ENCODE measurements around the gene GALNT15. TPM values are rescaled to one million over a fixed set of nuclear protein-coding genes. Genes with fewer than 3 reads are reported as not detected.

The GALNT15 gene
- polyA plus RNA-seq, 1 donor (not counting 4 experiments of a cell fraction or from before 2014, with no cell fraction given) = not detected

GRCh38 chr3:16236856-16237393 is 62.4 kb downstream of the GALNT15 start:
- Histone ChIP-seq H3K79me2 (ENCODE audit: control insufficient read depth, insufficient read depth, low read length) (no peaks in the 10 kb centered on the region), H3K36me3 (ENCODE audit: control insufficient read depth in 2 of 2, extremely low read depth in 1 of 2, insufficient read depth in 2 of 2, low read length in 2 of 2) (no peaks in the 10 kb centered on the region), H3K4me2 (ENCODE audit: control insufficient read depth, extremely low read depth, insufficient read depth, low read depth, low read length) (no peak overlapping the region), H3K9me1 (ENCODE audit: control insufficient read depth, extremely low read depth, insufficient read depth, low read length) (no peaks in the 10 kb centered on the region), H3K27ac (ENCODE audit: control insufficient read depth, insufficient read depth, low read length) (no peak overlapping the region), H3K9me3 (ENCODE audit: control insufficient read depth, low read depth, low read length) (no peaks in the 10 kb centered on the region), H3K4me3 (ENCODE audit: control insufficient read depth in 2 of 3, extremely low read depth in 1 of 3, insufficient read depth in 2 of 3, low read depth in 1 of 3, low read length in 3 of 3) (no peak overlapping the region), H3K27me3 (ENCODE audit: control insufficient read depth, extremely low read depth, insufficient read depth, low read length) (no peaks in the 10 kb centered on the region), H3K4me1 (ENCODE audit: control insufficient read depth, extremely low read depth, insufficient read depth, low read length) (peaks cover 5% of the 10 kb centered on the region), H4K20me1 (ENCODE audit: control insufficient read depth, extremely low read depth, insufficient read depth, low read length) (no peaks in the 10 kb centered on the region), H2AFZ (ENCODE audit: control insufficient read depth, low read length) (no peak overlapping the region), H3K9ac (ENCODE audit: control insufficient read depth, extremely low read depth, insufficient read depth, low read length) (no peak overlapping the region)
- no peak for TF ChIP-seq EZH2 (IDR thresholded peaks at IDR 0.05; ENCODE audit: low read length)
- TF ChIP-seq, protein P1, sequence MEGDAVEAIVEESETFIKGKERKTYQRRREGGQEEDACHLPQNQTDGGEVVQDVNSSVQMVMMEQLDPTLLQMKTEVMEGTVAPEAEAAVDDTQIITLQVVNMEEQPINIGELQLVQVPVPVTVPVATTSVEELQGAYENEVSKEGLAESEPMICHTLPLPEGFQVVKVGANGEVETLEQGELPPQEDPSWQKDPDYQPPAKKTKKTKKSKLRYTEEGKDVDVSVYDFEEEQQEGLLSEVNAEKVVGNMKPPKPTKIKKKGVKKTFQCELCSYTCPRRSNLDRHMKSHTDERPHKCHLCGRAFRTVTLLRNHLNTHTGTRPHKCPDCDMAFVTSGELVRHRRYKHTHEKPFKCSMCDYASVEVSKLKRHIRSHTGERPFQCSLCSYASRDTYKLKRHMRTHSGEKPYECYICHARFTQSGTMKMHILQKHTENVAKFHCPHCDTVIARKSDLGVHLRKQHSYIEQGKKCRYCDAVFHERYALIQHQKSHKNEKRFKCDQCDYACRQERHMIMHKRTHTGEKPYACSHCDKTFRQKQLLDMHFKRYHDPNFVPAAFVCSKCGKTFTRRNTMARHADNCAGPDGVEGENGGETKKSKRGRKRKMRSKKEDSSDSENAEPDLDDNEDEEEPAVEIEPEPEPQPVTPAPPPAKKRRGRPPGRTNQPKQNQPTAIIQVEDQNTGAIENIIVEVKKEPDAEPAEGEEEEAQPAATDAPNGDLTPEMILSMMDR (optimal IDR thresholded peaks at IDR 0.05 in 1 of 3, IDR thresholded peaks at IDR 0.05 in 1 of 3, conservative IDR thresholded peaks at IDR 0.05 in 1 of 3; ENCODE audit: extremely low read depth in 1 of 3, insufficient read depth in 2 of 3, low read length in 3 of 3) = no peak
- FAIRE-seq = no peak
- dilution Hi-C loops (cut with MboI; ENCODE audit: extremely low pct_ligation_motif_present, low sequenced_read_pairs) = no loop called here
- no peak for DNase-seq (ENCODE audit: low read depth, low spot score)

- no peaks in the 10 kb centered on the region for H3K36me3 ChIP-seq (ENCODE audit: control insufficient read depth in 2 of 2, extremely low read depth in 1 of 2, insufficient read depth in 2 of 2, low read length in 2 of 2)
- H4K20me1 ChIP-seq (ENCODE audit: control insufficient read depth, extremely low read depth, insufficient read depth, low read length) = no peaks in the 10 kb centered on the region
- H3K4me2 ChIP-seq (ENCODE audit: control insufficient read depth, extremely low read depth, insufficient read depth, low read depth, low read length) = no peak overlapping the region
- no peaks in the 10 kb centered on the region for H3K9me3 ChIP-seq (ENCODE audit: control insufficient read depth, low read depth, low read length)
- dilution Hi-C loops (cut with MboI; ENCODE audit: extremely low pct_ligation_motif_present, low sequenced_read_pairs) = no loop called here
- FAIRE-seq (no peak), DNase-seq (ENCODE audit: low read depth, low spot score) (no peak)
- no peak for TF ChIP-seq EZH2 (IDR thresholded peaks at IDR 0.05; ENCODE audit: low read length)
- TF ChIP-seq, protein P1 (optimal IDR thresholded peaks at IDR 0.05 in 1 of 3, IDR thresholded peaks at IDR 0.05 in 1 of 3, conservative IDR thresholded peaks at IDR 0.05 in 1 of 3; ENCODE audit: extremely low read depth in 1 of 3, insufficient read depth in 2 of 3, low read length in 3 of 3) = no peak
- H3K27ac ChIP-seq (ENCODE audit: control insufficient read depth, insufficient read depth, low read length) = no peak overlapping the region
- no peaks in the 10 kb centered on the region for H3K27me3 ChIP-seq (ENCODE audit: control insufficient read depth, extremely low read depth, insufficient read depth, low read length)
- H3K9me1 ChIP-seq (ENCODE audit: control insufficient read depth, extremely low read depth, insufficient read depth, low read length) = no peaks in the 10 kb centered on the region
- H3K79me2 ChIP-seq (ENCODE audit: control insufficient read depth, insufficient read depth, low read length) = no peaks in the 10 kb centered on the region
- H3K4me1 ChIP-seq (ENCODE audit: control insufficient read depth, extremely low read depth, insufficient read depth, low read length) = peaks cover 5% of the 10 kb centered on the region
- no peak overlapping the region for H2AFZ ChIP-seq (ENCODE audit: control insufficient read depth, low read length)
- no peak overlapping the region for H3K4me3 ChIP-seq (ENCODE audit: control insufficient read depth in 2 of 3, extremely low read depth in 1 of 3, insufficient read depth in 2 of 3, low read depth in 1 of 3, low read length in 3 of 3)
- no peak overlapping the region for H3K9ac ChIP-seq (ENCODE audit: control insufficient read depth, extremely low read depth, insufficient read depth, low read length)
These were observed 64.7 kb downstream of the GALNT15 start for GRCh38 chr3:16239086-16239770.

All from keratinocyte (primary cell).